Tibial artery (tissue), 4 donors: ENCODE measurements around the gene DSEL.

Experiments used
- DNase-seq, 2 donors: peaks; one replicate each; pipeline ENCODE4 v3.0.0-alpha.2; 2019
- H3K27ac ChIP-seq, 2 donors: fragments of 200-600 bp; sonication (generic) in 1 of 2; 1 replicate in 1 of 2; 2 replicates in 1 of 2; pipeline ENCODE4 v1.5.1; 2018 to 2019; ENCODE audit warnings: mild to moderate bottlenecking in 1 of 2
- H3K27me3 ChIP-seq, 2 donors: fragments of 200-600 bp; sonication (generic) in 1 of 2; one replicate each; pipeline versions ENCODE4 v1.5.1 to v1.6.0; 2016 to 2019
- H3K36me3 ChIP-seq, 3 donors: fragments of 200-600 bp; sonication (generic) in 2 of 3; one replicate each; pipeline ENCODE4 v1.5.1; 2016 to 2019; ENCODE audit warnings: mild to moderate bottlenecking in 2 of 3
- H3K4me1 ChIP-seq, 4 donors: fragments of 200-600 bp; sonication (generic) in 2 of 4; 1 replicate in 3 of 4; 2 replicates in 1 of 4; pipeline ENCODE4 v1.5.1; 2016 to 2019
- H3K4me3 ChIP-seq, 2 donors: fragments of 200-600 bp; sonication (generic) in 1 of 2; 1 replicate in 1 of 2; 2 replicates in 1 of 2; pipeline ENCODE4 v1.5.1; 2018 to 2019; ENCODE audit warnings: mild to moderate bottlenecking in 2 of 2
- H3K9me3 ChIP-seq, 3 donors: fragments of 200-600 bp; sonication (generic) in 1 of 3; one replicate each; pipeline ENCODE4 v1.5.1; 2016 to 2019
- CTCF ChIP-seq, 2 experiments: fragments of 200-600 bp in 1 of 2; fragments of 450-650 bp in 1 of 2; IDR thresholded peaks; one replicate each; pipeline ENCODE4 v1.5.1; 2017 to 2019; ENCODE audit warnings: antibody characterized with exemption in 2 of 2, mild to moderate bottlenecking in 1 of 2, moderate library complexity in 1 of 2
- intact Hi-C: fragments of 100-400 bp; cut with DNase I; formaldehyde crosslinking; loops from one replicate; pipeline ENCODE4 v1.15.0; 2023; ENCODE audit warnings: low total_unique reads

Gene DSEL

GRCh38 chr18:67516539-67517443, at the start of gene DSEL:
Gene DSEL (minus strand): TSS chr18:67516720. CDS start chr18:67514608, 2,112 bp downstream.
- intact Hi-C loops = loop anchor here (10.0 kb wide), 1 partner anchor 292 kb away; no protein-coding TSS in a partner anchor
- no peak for TF ChIP-seq CTCF (IDR thresholded peaks at IDR 0.05)

GRCh38 chr18:67553437-67553836, 36.9 kb upstream of the DSEL start:
- no peaks in the 10 kb centered on the region for H3K9me3 ChIP-seq
- H3K4me1 ChIP-seq = no peaks in the 10 kb centered on the region
- no peak overlapping the region for H3K27ac ChIP-seq
- no peak for TF ChIP-seq CTCF (IDR thresholded peaks at IDR 0.05)
- no peaks in the 10 kb centered on the region for H3K36me3 ChIP-seq
- intact Hi-C loops = no loop called here
- no peaks in the 10 kb centered on the region for H3K27me3 ChIP-seq
- no peak for DNase-seq
- H3K4me3 ChIP-seq = no peak overlapping the region

More at GRCh38 chr18:67516539-67517443, at the start of gene DSEL:
- peak within 1 kb of the TSS; percentile 92 to 96 for H3K27ac ChIP-seq
- H3K4me3 ChIP-seq = peak within 1 kb of the TSS; percentile 83 to 97
- no peaks in the 10 kb centered on the region for H3K9me3 ChIP-seq
- no peaks in the 10 kb centered on the region for H3K27me3 ChIP-seq
- peaks cover 0 to 56% (median 20%) of the 10 kb centered on the region in 4 donors for H3K4me1 ChIP-seq
- peaks cover 7 to 18% (median 15%) of the 10 kb centered on the region in 3 donors for H3K36me3 ChIP-seq
- peak; percentile 96 to 99 for DNase-seq

GRCh38 chr18:67550872-67551520, 34.5 kb upstream of the DSEL start:
- intact Hi-C loops = no loop called here
- H3K27me3 ChIP-seq = no peaks in the 10 kb centered on the region
- H3K4me3 ChIP-seq = no peak overlapping the region
- no peaks in the 10 kb centered on the region for H3K36me3 ChIP-seq
- no peak overlapping the region for H3K27ac ChIP-seq
- no peak for TF ChIP-seq CTCF (IDR thresholded peaks at IDR 0.05)
- DNase-seq = no peak
- no peaks in the 10 kb centered on the region for H3K4me1 ChIP-seq
- H3K9me3 ChIP-seq = no peaks in the 10 kb centered on the region

- intact Hi-C loops = no loop called here
These were observed 33.4 kb upstream of the DSEL start for GRCh38 chr18:67549946-67550345.

GRCh38 chr18:67545681-67546080, 29.2 kb upstream of the DSEL start:
- intact Hi-C loops = no loop called here
- no peaks in the 10 kb centered on the region for H3K27me3 ChIP-seq
- DNase-seq = no peak
- no peak overlapping the region for H3K27ac ChIP-seq
- no peaks in the 10 kb centered on the region for H3K36me3 ChIP-seq
- H3K4me3 ChIP-seq = no peak overlapping the region
- no peak for TF ChIP-seq CTCF (IDR thresholded peaks at IDR 0.05)
- no peaks in the 10 kb centered on the region for H3K4me1 ChIP-seq
- no peaks in the 10 kb centered on the region for H3K9me3 ChIP-seq

More at GRCh38 chr18:67549946-67550345, 33.4 kb upstream of the DSEL start:
- Histone ChIP-seq H3K36me3 (no peaks in the 10 kb centered on the region), H3K4me1 (no peaks in the 10 kb centered on the region), H3K27ac (no peak overlapping the region), H3K9me3 (no peaks in the 10 kb centered on the region), H3K4me3 (no peak overlapping the region), H3K27me3 (no peaks in the 10 kb centered on the region)
- no peak for TF ChIP-seq CTCF (IDR thresholded peaks at IDR 0.05)
- DNase-seq = no peak
